Mucosa of rectum (tissue), 2 donors: ENCODE results near the gene SORBS2.
"Not testable (repeated sequence)": the region's sequence is repeated elsewhere in the genome, so short reads cannot be mapped to it uniquely, and the experiment has no call there.

Experiments
- H3K27ac ChIP-seq, 2 donors: one replicate each; pipeline ENCODE4 v1.7.0; 2013; ENCODE audit warnings: inconsistent platforms in 2 of 2, low read depth in 2 of 2, low read length in 2 of 2
- H3K27me3 ChIP-seq, 2 donors: one replicate each; pipeline ENCODE4 v1.7.0; 2013; ENCODE audit warnings: low read length in 2 of 2; ENCODE audit not compliant: control insufficient read depth in 2 of 2, insufficient read depth in 2 of 2
- H3K36me3 ChIP-seq, 2 donors: one replicate each; pipeline ENCODE4 v1.7.0; 2013; ENCODE audit warnings: low read length in 2 of 2; ENCODE audit not compliant: control insufficient read depth in 2 of 2, insufficient read depth in 2 of 2
- H3K4me1 ChIP-seq, 2 donors: one replicate each; pipeline ENCODE4 v1.7.0; 2013; ENCODE audit warnings: low read length in 2 of 2, mild to moderate bottlenecking in 1 of 2; ENCODE audit not compliant: control insufficient read depth in 2 of 2, insufficient read depth in 2 of 2
- H3K4me3 ChIP-seq, 2 donors: one replicate each; pipeline ENCODE4 v1.7.0; 2013; ENCODE audit warnings: low read length in 2 of 2
- H3K9ac ChIP-seq, 2 donors: one replicate each; pipeline ENCODE4 v1.7.0; 2013; ENCODE audit warnings: low read length in 2 of 2, low read depth in 1 of 2, mild to moderate bottlenecking in 1 of 2
- H3K9me3 ChIP-seq, 2 donors: one replicate each; pipeline ENCODE4 v1.7.0; 2013; ENCODE audit warnings: low read length in 2 of 2; ENCODE audit not compliant: control insufficient read depth in 2 of 2
- donor health status: healthy.
- donor health status: Normal muscosa, but diverticular disease.

Gene SORBS2

GRCh38 chr4:185718578-185719499 lies 93.2 kb downstream of the SORBS2 start:
- Histone ChIP-seq H3K4me1 (no peaks in the 10 kb centered on the region), H3K27ac (no peak overlapping the region)

GRCh38 chr4:185717377-185717741 lies 94.6 kb downstream of the SORBS2 start:
- H3K4me3 ChIP-seq: no peak overlapping the region
- H3K9me3 ChIP-seq: no peaks in the 10 kb centered on the region
- H3K4me1 ChIP-seq: no peaks in the 10 kb centered on the region
- no peak overlapping the region for H3K9ac ChIP-seq
- H3K36me3 ChIP-seq: no peaks in the 10 kb centered on the region
- no peaks in the 10 kb centered on the region for H3K27me3 ChIP-seq
- no peak overlapping the region for H3K27ac ChIP-seq

More at GRCh38 chr4:185718578-185719499, 93.2 kb downstream of the SORBS2 start:
- no peaks in the 10 kb centered on the region for H3K27me3 ChIP-seq
- H3K9ac ChIP-seq: no peak overlapping the region
- H3K9me3 ChIP-seq: no peaks in the 10 kb centered on the region
- no peaks in the 10 kb centered on the region for H3K36me3 ChIP-seq
- no peak overlapping the region for H3K4me3 ChIP-seq

GRCh38 chr4:185716577-185717376 lies 95.2 kb downstream of the SORBS2 start:
- Histone ChIP-seq H3K27ac (no peak overlapping the region), H3K9me3 (no peaks in the 10 kb centered on the region), H3K4me1 (no peaks in the 10 kb centered on the region), H3K9ac (no peak overlapping the region), H3K36me3 (no peaks in the 10 kb centered on the region), H3K4me3 (no peak overlapping the region), H3K27me3 (no peaks in the 10 kb centered on the region)

- Histone ChIP-seq H3K27ac (no peak overlapping the region), H3K4me3 (no peak overlapping the region), H3K9ac (no peak overlapping the region), H3K27me3 (no peaks in the 10 kb centered on the region), H3K4me1 (no peaks in the 10 kb centered on the region), H3K9me3 (no peaks in the 10 kb centered on the region), H3K36me3 (no peaks in the 10 kb centered on the region)
Observed at GRCh38 chr4:185716141-185716551, 95.8 kb downstream of the SORBS2 start.

GRCh38 chr4:185714524-185714923 lies 97.5 kb downstream of the SORBS2 start:
- H3K9ac ChIP-seq, H3K36me3 ChIP-seq, H3K4me3 ChIP-seq, H3K4me1 ChIP-seq, H3K27ac ChIP-seq, H3K27me3 ChIP-seq, H3K9me3 ChIP-seq: not testable (repeated sequence)

GRCh38 chr4:185713731-185714130 lies 98.3 kb downstream of the SORBS2 start:
- Histone ChIP-seq H3K27me3 (no peaks in the 10 kb centered on the region), H3K9me3 (no peaks in the 10 kb centered on the region), H3K36me3 (no peaks in the 10 kb centered on the region), H3K9ac (no peak overlapping the region), H3K4me1 (no peaks in the 10 kb centered on the region), H3K27ac (no peak overlapping the region), H3K4me3 (no peak overlapping the region)

GRCh38 chr4:185713272-185713671 lies 98.7 kb downstream of the SORBS2 start:
- Histone ChIP-seq H3K9me3 (no peaks in the 10 kb centered on the region), H3K9ac (no peak overlapping the region), H3K27me3 (no peaks in the 10 kb centered on the region), H3K27ac (no peak overlapping the region), H3K4me3 (no peak overlapping the region), H3K4me1 (no peaks in the 10 kb centered on the region), H3K36me3 (no peaks in the 10 kb centered on the region)

GRCh38 chr4:185712350-185713024 lies 99.5 kb downstream of the SORBS2 start:
- no peak overlapping the region for H3K9ac ChIP-seq
- no peaks in the 10 kb centered on the region for H3K9me3 ChIP-seq
- no peaks in the 10 kb centered on the region for H3K27me3 ChIP-seq
- no peaks in the 10 kb centered on the region for H3K4me1 ChIP-seq
- H3K27ac ChIP-seq: no peak overlapping the region
- no peaks in the 10 kb centered on the region for H3K36me3 ChIP-seq
- no peak overlapping the region for H3K4me3 ChIP-seq

GRCh38 chr4:185711726-185712125 lies 100.3 kb downstream of the SORBS2 start:
- H3K4me3 ChIP-seq: no peak overlapping the region
- no peaks in the 10 kb centered on the region for H3K36me3 ChIP-seq
- H3K4me1 ChIP-seq: no peaks in the 10 kb centered on the region
- H3K9me3 ChIP-seq: no peaks in the 10 kb centered on the region
- no peaks in the 10 kb centered on the region for H3K27me3 ChIP-seq
- H3K9ac ChIP-seq: no peak overlapping the region
- H3K27ac ChIP-seq: no peak overlapping the region
